Pulmonary artery endothelial cell (primary cell): ENCODE results near the gene GIMD1. TPM values are rescaled to one million over a fixed set of nuclear protein-coding genes. Genes with fewer than 3 reads are reported as not detected.
"Not testable (repeated sequence)": the region's sequence is repeated elsewhere in the genome, so short reads cannot be mapped to it uniquely, and the experiment has no call there.

Source experiments
- DNase-seq: peaks from one replicate; pipeline ENCODE4 v3.0.0-alpha.2; 2011; ENCODE audit warnings: low read depth, low spot score
- total RNA-seq: library from RNA; depleted of rRNA; stranded (reverse); fragments of >200 nt; gene quantifications from 2 replicates; pipeline ENCODE4 v1.2.3, GENCODE V29; 2014

GIMD1 gene
- total RNA-seq, 1 donor from 2014 or later, result not detected

GRCh38 chr4:106351016-106351415 lies 17.6 kb downstream of the GIMD1 start:
- no peak for DNase-seq

- no peak for DNase-seq
These were observed 21.4 kb downstream of the GIMD1 start for GRCh38 chr4:106347167-106347566.

- no peak for DNase-seq
These were observed 24.0 kb downstream of the GIMD1 start for GRCh38 chr4:106344647-106344970.

GRCh38 chr4:106343865-106344646 lies 24.5 kb downstream of the GIMD1 start:
- no peak for DNase-seq

GRCh38 chr4:106340774-106341173 lies 27.8 kb downstream of the GIMD1 start:
- DNase-seq, result no peak

GRCh38 chr4:106339431-106339830 lies 29.1 kb downstream of the GIMD1 start:
- DNase-seq, result no peak

- DNase-seq, result no peak
These were observed 29.9 kb downstream of the GIMD1 start for GRCh38 chr4:106338671-106339070.

GRCh38 chr4:106337916-106338315 lies 30.7 kb downstream of the GIMD1 start:
- no peak for DNase-seq

GRCh38 chr4:106336618-106337017 lies 32.0 kb downstream of the GIMD1 start:
- DNase-seq, result no peak

- no peak for DNase-seq
These were observed 33.7 kb downstream of the GIMD1 start for GRCh38 chr4:106334741-106335470.

GRCh38 chr4:106333186-106333585 lies 35.4 kb downstream of the GIMD1 start:
- DNase-seq, result no peak

- no peak for DNase-seq
These were observed 39.4 kb downstream of the GIMD1 start for GRCh38 chr4:106329041-106329618.

GRCh38 chr4:106325800-106326199 lies 42.8 kb downstream of the GIMD1 start:
- no peak for DNase-seq

- no peak for DNase-seq
These were observed 45.5 kb downstream of the GIMD1 start for GRCh38 chr4:106323119-106323518.

GRCh38 chr4:106321814-106322213 lies 46.8 kb downstream of the GIMD1 start:
- not testable (repeated sequence) for DNase-seq

- DNase-seq, result not testable (repeated sequence)
These were observed 47.4 kb downstream of the GIMD1 start for GRCh38 chr4:106321168-106321567.

- no peak for DNase-seq
These were observed 48.3 kb downstream of the GIMD1 start for GRCh38 chr4:106320235-106320634.

- DNase-seq, result no peak
These were observed 50.1 kb downstream of the GIMD1 start for GRCh38 chr4:106318511-106318910.

- no peak for DNase-seq
These were observed 50.8 kb downstream of the GIMD1 start for GRCh38 chr4:106317815-106318214.

GRCh38 chr4:106316773-106317409 lies 51.7 kb downstream of the GIMD1 start:
- no peak for DNase-seq

GRCh38 chr4:106315968-106316772 lies 52.4 kb downstream of the GIMD1 start, which contains the start of the genes AIMP1 and TBCK:
TSS of gene AIMP1 (plus strand) at chr4:106316550. CDS start at chr4:106325010, 8,460 bp downstream.
TSS of gene TBCK (minus strand) at chr4:106316209. CDS start at chr4:106308960, 7,249 bp downstream.
- DNase-seq, result peak; percentile 79
